WTC11 (cell line): Measurements from ENCODE around the gene UBN1. TPM values are rescaled to one million over a fixed set of nuclear protein-coding genes. Genes with fewer than 3 reads are reported as not detected.

Experiments
- ATAC-seq: fragments of 200-7000 bp; cut with Tn5 transposase; 2 replicates; pipeline ENCODE4 v1.10.0; 2021; ENCODE audit warnings: mild to moderate bottlenecking, moderate library complexity
- CTCF ChIA-PET: fragments of 300-600 bp; sonication (Branson Sonifier 250); formaldehyde crosslinking; loops from one replicate; lab custom pipeline; 2021; ENCODE audit warnings: antibody characterized with exemption; lab: Charles Lee
- POLR2A ChIA-PET: fragments of 350-600 bp; sonication (Branson Sonifier 250); formaldehyde crosslinking; loops from one replicate; lab custom pipeline; 2021; ENCODE audit warnings: antibody characterized with exemption; lab: Charles Lee
- DNase-seq: peaks from one replicate; pipeline ENCODE4 v3.0.0; 2021; ENCODE audit warnings: low spot score
- H3K27ac Mint-ChIP-seq: 2 replicates; pipeline ENCODE4 v1.8.0; 2021; ENCODE audit warnings: mixed read lengths
- H3K27me3 Mint-ChIP-seq: 2 replicates; pipeline ENCODE4 v1.8.0; 2021; ENCODE audit warnings: low read depth, mild to moderate bottlenecking, moderate library complexity, mixed read lengths
- H3K36me3 Mint-ChIP-seq: 2 replicates; pipeline ENCODE4 v1.8.0; 2021; ENCODE audit warnings: mixed read lengths
- H3K4me1 Mint-ChIP-seq: 2 replicates; pipeline ENCODE4 v1.8.0; 2022; ENCODE audit warnings: mixed read lengths
- H3K4me3 Mint-ChIP-seq: 2 replicates; pipeline ENCODE4 v1.8.0; 2021; ENCODE audit warnings: mild to moderate bottlenecking, moderate library complexity, mixed read lengths
- H3K9me3 Mint-ChIP-seq: 2 replicates; pipeline ENCODE4 v1.8.0; 2021; ENCODE audit warnings: mixed read lengths
- ELF4 ChIP-seq: sonication (generic); formaldehyde crosslinking; IDR thresholded peaks from 2 replicates; pipeline ENCODE4 v1.8.1; 2022; ENCODE audit warnings: low read depth, mild to moderate bottlenecking, moderate library complexity, missing genetic modification reagents
- GRHL2 ChIP-seq: fragments of 250-450 bp; sonication (Bioruptor Pico); IDR thresholded peaks from 2 replicates; pipeline ENCODE4 v1.8.0; 2022; ENCODE audit warnings: mild to moderate bottlenecking, moderate library complexity; ENCODE audit not compliant: insufficient replicate concordance, severe bottlenecking
- JAZF1 ChIP-seq: fragments of 250-450 bp; sonication (Bioruptor Pico); IDR thresholded peaks from 2 replicates; pipeline ENCODE4 v1.9.0; 2021; ENCODE audit warnings: moderate library complexity, mild to moderate bottlenecking, inconsistent platforms
- SMAD4 ChIP-seq: sonication (generic); formaldehyde crosslinking; IDR thresholded peaks from 2 replicates; pipeline ENCODE4 v1.8.0; 2022; ENCODE audit warnings: mild to moderate bottlenecking, missing genetic modification reagents
- TEAD4 ChIP-seq: sonication (generic); formaldehyde crosslinking; IDR thresholded peaks from 2 replicates; pipeline ENCODE4 v1.8.0; 2022; ENCODE audit warnings: mild to moderate bottlenecking, missing genetic modification reagents
- TP53 ChIP-seq: sonication (generic); formaldehyde crosslinking; IDR thresholded peaks from 2 replicates; pipeline ENCODE4 v1.8.1; 2023; ENCODE audit warnings: mild to moderate bottlenecking, missing genetic modification reagents
- ZNF396 ChIP-seq: fragments of 250-450 bp; sonication (Bioruptor Pico); IDR thresholded peaks from 2 replicates; pipeline ENCODE4 v1.8.0; 2021; ENCODE audit warnings: mild to moderate bottlenecking, moderate library complexity, borderline replicate concordance
- ZNF423 ChIP-seq: fragments of 250-450 bp; sonication (Bioruptor Pico); IDR thresholded peaks from 2 replicates; pipeline ENCODE4 v2.1.2; 2022; ENCODE audit warnings: mild to moderate bottlenecking, moderate library complexity
- total RNA-seq: library from RNA; stranded (reverse); gene quantifications from 3 replicates; pipeline ENCODE4 v1.2.3, GENCODE V29; 2021
- TF ChIP-seq, protein P1 (sequence below): fragments of 250-450 bp; sonication (Bioruptor Pico); conservative IDR thresholded peaks from 2 replicates; pipeline ENCODE4 v1.9.0; 2021; ENCODE audit warnings: mild to moderate bottlenecking
- TF ChIP-seq, protein P2 (sequence below): sonication (generic); formaldehyde crosslinking; IDR thresholded peaks from 2 replicates; pipeline ENCODE4 v1.8.1; 2023; ENCODE audit warnings: mild to moderate bottlenecking, missing genetic modification reagents
- TF ChIP-seq, protein P3 (sequence below): sonication (generic); formaldehyde crosslinking; IDR thresholded peaks from 2 replicates; pipeline ENCODE4 v1.8.1; 2022; ENCODE audit warnings: low read depth, missing genetic modification reagents, borderline replicate concordance
- TF ChIP-seq, protein P4 (sequence below): sonication (generic); formaldehyde crosslinking; IDR thresholded peaks from 2 replicates; pipeline ENCODE4 v1.8.1; 2023; ENCODE audit warnings: mild to moderate bottlenecking, missing genetic modification reagents, moderate library complexity
- TF ChIP-seq, protein P5 (sequence below): sonication (generic); formaldehyde crosslinking; IDR thresholded peaks from 2 replicates; pipeline ENCODE4 v1.8.1; 2023; ENCODE audit warnings: mild to moderate bottlenecking, missing genetic modification reagents
- TF ChIP-seq, protein P6 (sequence below): sonication (generic); formaldehyde crosslinking; IDR thresholded peaks from 2 replicates; pipeline ENCODE4 v1.8.0; 2022; ENCODE audit warnings: mild to moderate bottlenecking, missing genetic modification reagents

UBN1 gene
- total RNA-seq, 1 experiment from 2014 or later: 38.5 TPM

DNA sequence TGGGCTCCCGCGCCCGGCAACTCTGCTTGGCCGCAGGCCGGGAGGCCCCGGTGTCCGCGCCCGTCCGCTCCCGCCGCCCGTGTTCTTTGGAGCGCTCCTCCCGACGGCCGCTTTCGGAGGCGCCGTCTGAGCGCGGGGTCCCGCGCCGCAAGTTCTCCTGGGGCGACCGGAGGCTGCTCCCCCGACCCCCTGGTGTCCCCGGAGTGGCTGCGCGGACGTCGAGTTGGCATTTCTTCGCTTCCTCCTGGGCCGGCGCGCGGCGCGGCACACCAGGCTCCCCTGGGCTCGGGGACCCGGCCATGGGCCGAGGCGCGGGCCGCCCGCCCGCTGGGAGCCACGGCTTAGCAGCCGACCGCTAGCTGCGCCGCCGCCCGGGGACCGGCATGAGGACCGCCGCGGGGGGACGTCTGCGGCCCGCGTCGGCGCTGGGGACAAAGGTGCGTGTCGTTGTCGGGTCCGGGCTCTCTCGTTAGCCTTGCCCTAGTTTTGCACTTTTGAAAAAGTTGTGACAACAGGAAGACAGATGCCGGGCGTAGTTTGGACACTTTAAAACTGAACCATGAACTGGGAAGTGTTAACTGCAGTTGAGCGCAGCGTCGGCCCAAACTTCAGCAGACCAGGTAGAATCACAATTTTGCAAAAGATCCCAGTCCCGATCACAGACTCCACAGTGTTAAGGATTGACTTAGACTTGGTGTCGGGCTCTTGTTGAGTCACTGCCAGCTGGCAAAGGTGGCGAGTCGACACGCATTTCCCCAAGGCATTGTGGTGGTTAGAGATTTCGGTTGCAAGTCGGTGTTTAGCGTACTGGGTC lies 700 bp downstream of the UBN1 start:
- H3K9me3 Mint-ChIP-seq: no peaks in the 10 kb centered on the region
- H3K27ac Mint-ChIP-seq: peak overlapping the region; percentile 24
- H3K4me1 Mint-ChIP-seq: peaks cover 30% of the 10 kb centered on the region
- peaks cover 29% of the 10 kb centered on the region for H3K36me3 Mint-ChIP-seq
- ATAC-seq: no peak
- H3K27me3 Mint-ChIP-seq: no peaks in the 10 kb centered on the region
- ChIA-PET POLR2A (interaction anchor here (2.1 kb wide), 1 partner anchor 88 kb away, joined by 4 read pairs; no protein-coding TSS in a partner anchor), CTCF (interaction anchor here (0.6 to 2.0 kb wide), 6 partner anchors 106 to 445 kb away, joined by 3 to 10 read pairs (median 3); partner anchors contain the start of genes ANKS3, DNAAF8 and SEC14L5)
- peak; percentile 33 for DNase-seq
- peak overlapping the region; percentile 82 for H3K4me3 Mint-ChIP-seq
- TF ChIP-seq, protein P1, sequence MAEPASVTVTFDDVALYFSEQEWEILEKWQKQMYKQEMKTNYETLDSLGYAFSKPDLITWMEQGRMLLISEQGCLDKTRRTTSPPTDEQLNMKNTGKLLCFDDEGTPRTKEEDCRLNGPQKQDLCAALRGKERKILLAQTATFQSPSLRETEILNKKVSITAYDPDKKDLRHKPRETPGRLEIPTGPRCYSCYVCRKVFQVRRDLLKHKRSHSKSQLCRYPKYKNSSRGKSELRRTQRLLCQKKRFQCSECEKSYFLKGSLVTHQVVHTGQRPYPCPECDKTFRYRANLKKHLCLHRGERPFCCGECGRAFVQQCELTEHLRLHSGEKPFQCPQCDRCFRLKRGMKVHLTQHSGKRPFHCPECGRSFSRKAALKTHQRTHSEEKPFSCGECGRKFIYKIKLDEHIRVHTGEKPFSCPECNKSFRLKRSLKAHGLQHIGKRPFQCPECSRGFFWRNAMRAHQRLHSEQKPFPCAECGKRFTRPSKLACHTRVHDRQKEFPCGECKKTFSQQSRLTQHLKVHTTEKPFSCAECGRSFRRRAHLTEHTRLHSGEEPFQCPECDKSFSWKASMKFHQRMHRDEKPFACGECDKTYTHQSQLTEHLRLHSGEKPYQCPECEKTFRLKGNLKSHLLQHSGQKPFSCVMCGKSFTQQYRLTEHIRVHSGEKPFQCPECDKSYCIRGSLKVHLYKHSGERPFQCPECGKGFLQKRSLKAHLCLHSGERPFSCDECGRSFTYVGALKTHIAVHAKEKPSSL (CRISPR knock-in tag): no peak
- TF ChIP-seq, protein P2, sequence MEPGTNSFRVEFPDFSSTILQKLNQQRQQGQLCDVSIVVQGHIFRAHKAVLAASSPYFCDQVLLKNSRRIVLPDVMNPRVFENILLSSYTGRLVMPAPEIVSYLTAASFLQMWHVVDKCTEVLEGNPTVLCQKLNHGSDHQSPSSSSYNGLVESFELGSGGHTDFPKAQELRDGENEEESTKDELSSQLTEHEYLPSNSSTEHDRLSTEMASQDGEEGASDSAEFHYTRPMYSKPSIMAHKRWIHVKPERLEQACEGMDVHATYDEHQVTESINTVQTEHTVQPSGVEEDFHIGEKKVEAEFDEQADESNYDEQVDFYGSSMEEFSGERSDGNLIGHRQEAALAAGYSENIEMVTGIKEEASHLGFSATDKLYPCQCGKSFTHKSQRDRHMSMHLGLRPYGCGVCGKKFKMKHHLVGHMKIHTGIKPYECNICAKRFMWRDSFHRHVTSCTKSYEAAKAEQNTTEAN (CRISPR knock-in tag): no peak
- TF ChIP-seq ZNF396 (CRISPR knock-in tag) (no peak), GRHL2 (no peak), ZNF423 (peak; percentile 50; the same call in 1 of the 2 replicates)
- TF ChIP-seq, protein P3, sequence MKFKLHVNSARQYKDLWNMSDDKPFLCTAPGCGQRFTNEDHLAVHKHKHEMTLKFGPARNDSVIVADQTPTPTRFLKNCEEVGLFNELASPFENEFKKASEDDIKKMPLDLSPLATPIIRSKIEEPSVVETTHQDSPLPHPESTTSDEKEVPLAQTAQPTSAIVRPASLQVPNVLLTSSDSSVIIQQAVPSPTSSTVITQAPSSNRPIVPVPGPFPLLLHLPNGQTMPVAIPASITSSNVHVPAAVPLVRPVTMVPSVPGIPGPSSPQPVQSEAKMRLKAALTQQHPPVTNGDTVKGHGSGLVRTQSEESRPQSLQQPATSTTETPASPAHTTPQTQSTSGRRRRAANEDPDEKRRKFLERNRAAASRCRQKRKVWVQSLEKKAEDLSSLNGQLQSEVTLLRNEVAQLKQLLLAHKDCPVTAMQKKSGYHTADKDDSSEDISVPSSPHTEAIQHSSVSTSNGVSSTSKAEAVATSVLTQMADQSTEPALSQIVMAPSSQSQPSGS: no peak
- TF ChIP-seq, protein P4, sequence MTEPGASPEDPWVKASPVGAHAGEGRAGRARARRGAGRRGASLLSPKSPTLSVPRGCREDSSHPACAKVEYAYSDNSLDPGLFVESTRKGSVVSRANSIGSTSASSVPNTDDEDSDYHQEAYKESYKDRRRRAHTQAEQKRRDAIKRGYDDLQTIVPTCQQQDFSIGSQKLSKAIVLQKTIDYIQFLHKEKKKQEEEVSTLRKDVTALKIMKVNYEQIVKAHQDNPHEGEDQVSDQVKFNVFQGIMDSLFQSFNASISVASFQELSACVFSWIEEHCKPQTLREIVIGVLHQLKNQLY (CRISPR knock-in tag): no peak

DNA sequence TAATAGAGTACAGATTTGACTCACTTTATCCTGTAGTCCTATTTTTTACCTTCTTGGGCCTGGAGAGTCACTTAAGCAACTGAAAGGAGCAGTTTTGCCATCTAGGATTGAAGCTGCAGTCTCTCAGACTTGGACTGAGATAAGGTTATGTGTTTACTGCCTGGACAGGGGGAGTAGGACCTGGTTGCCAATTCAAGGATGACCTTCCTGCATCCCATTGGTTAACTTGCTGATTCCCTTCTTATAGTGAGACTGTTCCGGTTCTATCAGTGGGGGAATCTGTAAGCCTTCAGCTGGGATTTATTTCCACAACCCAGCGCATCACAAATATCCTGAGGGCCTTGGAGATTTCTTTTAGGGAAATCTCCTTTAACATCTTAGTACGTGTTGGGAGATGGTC lies 2.9 kb downstream of the UBN1 start:
- peaks cover 35% of the 10 kb centered on the region for H3K36me3 Mint-ChIP-seq
- no peak for ATAC-seq
- no peaks in the 10 kb centered on the region for H3K9me3 Mint-ChIP-seq
- no peak for DNase-seq
- TF ChIP-seq SMAD4 (CRISPR knock-in tag): no peak
- peak overlapping the region; percentile 34; the same call in 1 of the 2 replicates for H3K4me3 Mint-ChIP-seq
- H3K27ac Mint-ChIP-seq: 0 out of 2 replicates have a peak overlapping the region, but pooled peaks have one; percentile 41
- POLR2A ChIA-PET: no interaction called here
- H3K27me3 Mint-ChIP-seq: no peaks in the 10 kb centered on the region
- H3K4me1 Mint-ChIP-seq: peaks cover 30% of the 10 kb centered on the region
- CTCF ChIA-PET: interaction anchor here (1.1 kb wide), 1 partner anchor 106 kb away, joined by 3 read pairs; no protein-coding TSS in a partner anchor

DNA sequence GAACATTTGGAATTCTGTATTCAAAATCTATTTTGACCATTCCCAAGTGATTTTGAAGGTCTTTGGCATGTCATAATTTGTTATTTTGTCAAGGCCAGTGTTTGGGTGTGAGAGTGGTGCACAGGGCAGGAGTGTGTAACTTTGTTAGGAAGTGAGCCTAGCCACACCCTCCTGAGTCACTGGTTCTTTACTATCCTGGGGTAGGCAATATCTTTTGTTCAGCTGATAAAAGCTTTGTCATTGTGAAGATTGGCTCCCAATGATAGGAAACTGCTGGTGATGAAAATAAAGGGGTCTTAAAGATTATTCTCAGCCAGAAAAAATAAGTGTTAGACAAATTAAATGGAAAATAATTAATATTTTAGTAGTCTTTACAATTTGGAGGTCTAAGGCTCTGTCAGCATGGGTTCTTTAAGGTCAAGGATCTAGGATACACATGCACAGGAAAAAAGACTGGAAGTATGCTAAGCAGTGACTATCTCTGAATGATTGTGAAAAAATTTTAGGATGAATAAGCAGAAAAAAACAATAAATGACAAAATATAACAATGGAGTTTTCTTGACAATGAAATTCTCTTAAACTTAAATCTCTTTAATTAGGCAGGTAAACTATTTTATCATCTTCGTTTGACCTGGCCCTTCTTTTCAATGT lies 5.1 kb downstream of the UBN1 start:
- CTCF ChIA-PET: no interaction called here
- Mint-ChIP-seq H3K36me3 (peaks cover 31% of the 10 kb centered on the region), H3K27ac (peak overlapping the region; percentile 86), H3K9me3 (no peaks in the 10 kb centered on the region), H3K4me3 (no peak overlapping the region), H3K4me1 (peaks cover 19% of the 10 kb centered on the region), H3K27me3 (no peaks in the 10 kb centered on the region)
- no peak for ATAC-seq
- POLR2A ChIA-PET: no interaction called here
- DNase-seq: no peak
- TF ChIP-seq TP53: no peak
- no peak for TF ChIP-seq TEAD4 (CRISPR knock-in tag)
- no peak for TF ChIP-seq ELF4
- TF ChIP-seq, protein P5, sequence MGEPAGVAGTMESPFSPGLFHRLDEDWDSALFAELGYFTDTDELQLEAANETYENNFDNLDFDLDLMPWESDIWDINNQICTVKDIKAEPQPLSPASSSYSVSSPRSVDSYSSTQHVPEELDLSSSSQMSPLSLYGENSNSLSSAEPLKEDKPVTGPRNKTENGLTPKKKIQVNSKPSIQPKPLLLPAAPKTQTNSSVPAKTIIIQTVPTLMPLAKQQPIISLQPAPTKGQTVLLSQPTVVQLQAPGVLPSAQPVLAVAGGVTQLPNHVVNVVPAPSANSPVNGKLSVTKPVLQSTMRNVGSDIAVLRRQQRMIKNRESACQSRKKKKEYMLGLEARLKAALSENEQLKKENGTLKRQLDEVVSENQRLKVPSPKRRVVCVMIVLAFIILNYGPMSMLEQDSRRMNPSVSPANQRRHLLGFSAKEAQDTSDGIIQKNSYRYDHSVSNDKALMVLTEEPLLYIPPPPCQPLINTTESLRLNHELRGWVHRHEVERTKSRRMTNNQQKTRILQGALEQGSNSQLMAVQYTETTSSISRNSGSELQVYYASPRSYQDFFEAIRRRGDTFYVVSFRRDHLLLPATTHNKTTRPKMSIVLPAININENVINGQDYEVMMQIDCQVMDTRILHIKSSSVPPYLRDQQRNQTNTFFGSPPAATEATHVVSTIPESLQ: no peak
- no peak for TF ChIP-seq JAZF1 (CRISPR knock-in tag)
- no peak for TF ChIP-seq ZNF396 (CRISPR knock-in tag)
- TF ChIP-seq, protein P1 (CRISPR knock-in tag): no peak
- no peak for TF ChIP-seq SMAD4 (CRISPR knock-in tag)
- TF ChIP-seq, protein P6, sequence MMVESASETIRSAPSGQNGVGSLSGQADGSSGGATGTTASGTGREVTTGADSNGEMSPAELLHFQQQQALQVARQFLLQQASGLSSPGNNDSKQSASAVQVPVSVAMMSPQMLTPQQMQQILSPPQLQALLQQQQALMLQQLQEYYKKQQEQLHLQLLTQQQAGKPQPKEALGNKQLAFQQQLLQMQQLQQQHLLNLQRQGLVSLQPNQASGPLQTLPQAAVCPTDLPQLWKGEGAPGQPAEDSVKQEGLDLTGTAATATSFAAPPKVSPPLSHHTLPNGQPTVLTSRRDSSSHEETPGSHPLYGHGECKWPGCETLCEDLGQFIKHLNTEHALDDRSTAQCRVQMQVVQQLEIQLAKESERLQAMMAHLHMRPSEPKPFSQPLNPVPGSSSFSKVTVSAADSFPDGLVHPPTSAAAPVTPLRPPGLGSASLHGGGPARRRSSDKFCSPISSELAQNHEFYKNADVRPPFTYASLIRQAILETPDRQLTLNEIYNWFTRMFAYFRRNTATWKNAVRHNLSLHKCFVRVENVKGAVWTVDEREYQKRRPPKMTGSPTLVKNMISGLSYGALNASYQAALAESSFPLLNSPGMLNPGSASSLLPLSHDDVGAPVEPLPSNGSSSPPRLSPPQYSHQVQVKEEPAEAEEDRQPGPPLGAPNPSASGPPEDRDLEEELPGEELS (CRISPR knock-in tag): no peak
